H1 (cell line): ENCODE measurements around the gene SPACDR. TPM values are rescaled to one million over a fixed set of nuclear protein-coding genes. Genes with fewer than 3 reads are reported as not detected.
"Not testable (repeated sequence)": the region's sequence is repeated elsewhere in the genome, so short reads cannot be mapped to it uniquely, and the experiment has no call there.

ENCODE experiments used
- CTCF ChIA-PET: fragments of 300-600 bp; sonication (Branson Sonifier 250); formaldehyde crosslinking; loops from one replicate; lab custom pipeline; 2021; ENCODE audit not compliant: partially characterized antibody; lab: Charles Lee
- POLR2A ChIA-PET: fragments of 300-600 bp; sonication (Branson Sonifier 250); formaldehyde crosslinking; loops from one replicate; lab custom pipeline; 2021; ENCODE audit warnings: inconsistent platforms; ENCODE audit not compliant: partially characterized antibody; lab: Charles Lee
- DNase-seq, 2 experiments: peaks; one replicate each; pipeline versions ENCODE4 v3.0.0 to v3.0.0-alpha.2; 2010 to 2022; ENCODE audit warnings: low spot score in 2 of 2, low read depth in 1 of 2, mixed read lengths in 1 of 2
- FAIRE-seq: peaks from 2 replicates; lab custom pipeline; 2011; peaks lifted over from hg19 to GRCh38; lab: Jason Lieb, UNC
- H2AFZ ChIP-seq: 2 replicates; pipeline ENCODE4 v1.8.1; 2012; ENCODE audit warnings: low read length, inconsistent platforms
- H2AK5ac ChIP-seq: 2 replicates; pipeline ENCODE4 v1.6.1; 2013; ENCODE audit warnings: low read depth, low read length
- H2BK120ac ChIP-seq: replicated peaks from 2 replicates; pipeline ENCODE3; 2013; ENCODE audit warnings: low read depth, low read length, inconsistent platforms
- H2BK12ac ChIP-seq: 2 replicates; pipeline ENCODE4 v1.6.1; 2013; ENCODE audit warnings: low read depth, low read length
- H2BK15ac ChIP-seq: 2 replicates; pipeline ENCODE4 v1.6.1; 2013; ENCODE audit warnings: low read length
- H2BK20ac ChIP-seq: 2 replicates; pipeline ENCODE4 v1.6.1; 2013; ENCODE audit warnings: low read length
- H2BK5ac ChIP-seq: 2 replicates; pipeline ENCODE4 v1.6.1; 2013; ENCODE audit warnings: low read depth, low read length
- H3K14ac ChIP-seq: 2 replicates; pipeline ENCODE4 v1.6.1; 2013; ENCODE audit warnings: inconsistent platforms; ENCODE audit not compliant: insufficient read length
- H3K18ac ChIP-seq: 2 replicates; pipeline ENCODE4 v1.6.1; 2013; ENCODE audit warnings: low read length; ENCODE audit errors: extremely low read depth
- H3K23ac ChIP-seq: 2 replicates; pipeline ENCODE4 v1.6.1; 2013; ENCODE audit warnings: inconsistent platforms; ENCODE audit not compliant: insufficient read length
- H3K23me2 ChIP-seq: 2 replicates; pipeline ENCODE4 v1.6.1; 2013; ENCODE audit warnings: low read depth, low read length
- H3K27ac ChIP-seq: 2 replicates; pipeline ENCODE4 v1.6.1; 2011; ENCODE audit warnings: low read depth, low read length, inconsistent platforms
- H3K27me3 ChIP-seq, 4 experiments: replicated peaks in 1 of 4; 1 replicate in 1 of 4; 2 replicates in 3 of 4; pipeline versions ENCODE4 v1.6.1 to v1.8.1; 2011 to 2013; ENCODE audit warnings: low read length in 3 of 4, mild to moderate bottlenecking in 3 of 4, inconsistent platforms in 2 of 4, mixed read lengths in 2 of 4, moderate library complexity in 1 of 4; ENCODE audit not compliant: control insufficient read depth in 3 of 4, insufficient read depth in 3 of 4; ENCODE audit errors: extremely low read depth in 1 of 4
- H3K36me3 ChIP-seq, 4 experiments: 2 replicates each; pipeline versions ENCODE4 v1.6.1 to v1.8.1; 2011 to 2013; ENCODE audit warnings: mild to moderate bottlenecking in 4 of 4, low read length in 3 of 4, moderate library complexity in 2 of 4, control low read depth in 1 of 4, inconsistent platforms in 1 of 4; ENCODE audit not compliant: insufficient read depth in 4 of 4, control insufficient read depth in 2 of 4
- H3K4ac ChIP-seq: replicated peaks from 2 replicates; pipeline ENCODE3; 2013; ENCODE audit warnings: low read length, low read depth, mixed read lengths, inconsistent platforms; ENCODE audit not compliant: insufficient read length
- H3K4me1 ChIP-seq, 4 experiments: replicated peaks in 1 of 4; 1 replicate in 1 of 4; 2 replicates in 3 of 4; pipeline versions ENCODE4 v1.6.1 to v1.8.1; 2011 to 2013; ENCODE audit warnings: low read length in 3 of 4, inconsistent platforms in 2 of 4, mixed read lengths in 1 of 4; ENCODE audit not compliant: insufficient read depth in 4 of 4, control insufficient read depth in 3 of 4
- H3K4me2 ChIP-seq, 2 experiments: 2 replicates each; pipeline versions ENCODE4 v1.6.1 to v1.8.1; 2011 to 2013; ENCODE audit warnings: low read depth in 2 of 2, low read length in 2 of 2, control low read depth in 1 of 2, inconsistent platforms in 1 of 2, mild to moderate bottlenecking in 1 of 2; ENCODE audit not compliant: insufficient read depth in 1 of 2
- H3K4me3 ChIP-seq, 4 experiments: fragments of 200-600, 300-600 bp in 1 of 4; sonication (generic), shearing (Covaris generic), sonication (Bioruptor Twin) in 1 of 4; 2 replicates each; pipeline versions ENCODE4 v1.5.1 to v1.8.1; 2011 to 2016; ENCODE audit warnings: low read length in 4 of 4, low read depth in 3 of 4, control low read depth in 2 of 4, inconsistent platforms in 2 of 4, mild to moderate bottlenecking in 2 of 4, mixed read lengths in 1 of 4, moderate library complexity in 1 of 4; ENCODE audit not compliant: insufficient read depth in 2 of 4; ENCODE audit errors: extremely low read depth in 1 of 4
- H3K56ac ChIP-seq: replicated peaks from 2 replicates; pipeline ENCODE3; 2013; ENCODE audit warnings: low read depth, mild to moderate bottlenecking, mixed read lengths, low read length, inconsistent platforms; ENCODE audit not compliant: insufficient read length
- H3K79me1 ChIP-seq: 2 replicates; pipeline ENCODE4 v1.6.1; 2013; ENCODE audit warnings: low read depth, low read length, control low read depth
- H3K79me2 ChIP-seq, 2 experiments: 2 replicates each; pipeline versions ENCODE4 v1.6.1 to v1.8.1; 2012 to 2013; ENCODE audit warnings: low read length in 2 of 2, mild to moderate bottlenecking in 2 of 2, inconsistent platforms in 1 of 2; ENCODE audit not compliant: insufficient read depth in 2 of 2, control insufficient read depth in 1 of 2
- H3K9ac ChIP-seq, 4 experiments: replicated peaks in 1 of 4; 1 replicate in 1 of 4; 2 replicates in 3 of 4; pipeline versions ENCODE4 v1.6.1 to v1.8.1; 2011 to 2013; ENCODE audit warnings: low read depth in 3 of 4, low read length in 3 of 4, control low read depth in 2 of 4, mild to moderate bottlenecking in 2 of 4, moderate library complexity in 2 of 4, inconsistent platforms in 1 of 4; ENCODE audit errors: extremely low read depth in 1 of 4
- H3K9me3 ChIP-seq, 2 experiments: 2 replicates each; pipeline versions ENCODE4 v1.6.1 to v1.8.1; 2012 to 2013; ENCODE audit warnings: mild to moderate bottlenecking in 2 of 2, moderate library complexity in 2 of 2, control low read depth in 1 of 2, inconsistent platforms in 1 of 2, low read depth in 1 of 2, low read length in 1 of 2, mixed read lengths in 1 of 2; ENCODE audit not compliant: insufficient read depth in 2 of 2
- H4K20me1 ChIP-seq, 2 experiments: replicated peaks in 1 of 2; 2 replicates each; pipeline versions ENCODE3 to v1.8.1; 2011 to 2013; ENCODE audit warnings: inconsistent platforms in 2 of 2, low read length in 2 of 2, mild to moderate bottlenecking in 1 of 2; ENCODE audit not compliant: insufficient read depth in 2 of 2, control insufficient read depth in 1 of 2
- H4K5ac ChIP-seq: 2 replicates; pipeline ENCODE4 v1.6.1; 2013; ENCODE audit warnings: low read length, low read depth, mixed read lengths, inconsistent platforms; ENCODE audit not compliant: insufficient read length
- H4K8ac ChIP-seq: 2 replicates; pipeline ENCODE4 v1.8.0; 2013; ENCODE audit warnings: mild to moderate bottlenecking, moderate library complexity, low read length, inconsistent platforms; ENCODE audit not compliant: insufficient read depth; ENCODE audit errors: extremely low read depth
- H4K91ac ChIP-seq: replicated peaks from 2 replicates; pipeline ENCODE3; 2013; ENCODE audit warnings: low read length, mixed read lengths, inconsistent platforms; ENCODE audit not compliant: insufficient read length
- WGBS, 2 experiments: shearing (Covaris generic) in 1 of 2; methylation state at CpG; one replicate each; pipeline versions ENCODE4 v1.1.6 to v1.1.7; 2013 to 2015; ENCODE audit warnings: low lambda C conversion rate in 2 of 2, mixed read lengths in 2 of 2, inconsistent platforms in 1 of 2, low coverage in 1 of 2, missing lambda C conversion rate in 1 of 2; ENCODE audit not compliant: insufficient replicate concordance in 2 of 2, insufficient coverage in 1 of 2, insufficient read length in 1 of 2; ENCODE audit errors: extremely low coverage in 1 of 2, missing lambda C conversion rate in 1 of 2; 5-methylcytosine and 5-hydroxymethylcytosine counted together
- polyA plus RNA-seq, 7 experiments: library from polyadenylated mRNA; depleted of rRNA in 3 of 7; stranded (reverse) in 5 of 7; unstranded in 2 of 7; fragments of >200 nt in 5 of 7; fragments of 200-250 nt in 2 of 7; gene quantifications; 1 replicate in 5 of 7; 2 replicates in 1 of 7; 4 replicates in 1 of 7; pipeline versions ENCODE4 v1.2.1 to v1.2.3, GENCODE V29; 2011 to 2013; ENCODE audit warnings: missing spikeins in 2 of 7, mixed read lengths in 2 of 7
- total RNA-seq: library from RNA; stranded (reverse); fragmentation: NEBNext Ultra II Directional; extraction: Animal tissue kit (Norgen Biotek cat#: 25700); gene quantifications from 2 replicates; pipeline ENCODE4 v1.2.1, GENCODE V29; 2021

SPACDR gene
- total and polyA plus RNA-seq, 2 of the 8 experiments (the other 6 are each of a cell fraction or from before 2014, with no cell fraction given), result 0.26 TPM; not detected in 1

GRCh38 chr7:100439244-100439643 lies 24.8 kb downstream of the SPACDR start:
- not testable (repeated sequence) for H3K27ac ChIP-seq, H4K91ac ChIP-seq, H3K27me3 ChIP-seq, H4K8ac ChIP-seq, H2AK5ac ChIP-seq, H3K4ac ChIP-seq, H3K14ac ChIP-seq, H3K23ac ChIP-seq, H3K9ac ChIP-seq, H2AFZ ChIP-seq, H3K4me3 ChIP-seq, H3K36me3 ChIP-seq, H2BK12ac ChIP-seq, H3K9me3 ChIP-seq, DNase-seq, H3K18ac ChIP-seq, H2BK20ac ChIP-seq, H3K56ac ChIP-seq, H3K23me2 ChIP-seq, H2BK120ac ChIP-seq, H2BK5ac ChIP-seq, FAIRE-seq, H4K5ac ChIP-seq, H2BK15ac ChIP-seq, H3K4me1 ChIP-seq, H3K4me2 ChIP-seq, H3K79me1 ChIP-seq, H4K20me1 ChIP-seq
- WGBS, 2 experiments, result 92% methylated on average over 7 of the region's 7 CpGs; no CpG with 5 or more reads in 1 of the 2 experiments
- ChIA-PET CTCF (interaction anchor here (0.7 to 1.8 kb wide), 3 partner anchors 7 to 120 kb away, joined by 3 to 7 read pairs (median 3); no protein-coding TSS in a partner anchor), POLR2A (interaction anchor here (1.0 to 4.7 kb wide), 2 partner anchors 10 to 11 kb away, joined by 3 to 45 read pairs; partner anchors contain the start of genes MEPCE and ZCWPW1)
- H3K79me2 ChIP-seq, result peaks cover 0 to 11% of the 10 kb centered on the region in 2 experiments; a peak in 2 of 4 replicates

- POLR2A ChIA-PET, result interaction anchor here (1.0 to 4.7 kb wide), 2 partner anchors 10 to 12 kb away, joined by 3 to 45 read pairs; partner anchors contain the start of genes MEPCE and ZCWPW1
- not testable (repeated sequence) for H3K79me1 ChIP-seq, H2BK5ac ChIP-seq, H2BK20ac ChIP-seq, H4K91ac ChIP-seq, H2AFZ ChIP-seq, H3K4me3 ChIP-seq, H3K23me2 ChIP-seq, H2BK120ac ChIP-seq, H3K4me2 ChIP-seq, H3K18ac ChIP-seq, H3K14ac ChIP-seq, H3K4ac ChIP-seq, H3K9me3 ChIP-seq, H4K8ac ChIP-seq, H3K4me1 ChIP-seq, H3K9ac ChIP-seq, H3K23ac ChIP-seq, H2BK12ac ChIP-seq, DNase-seq, FAIRE-seq, H2BK15ac ChIP-seq, H3K56ac ChIP-seq, H3K27ac ChIP-seq, H4K20me1 ChIP-seq, H2AK5ac ChIP-seq, H4K5ac ChIP-seq, H3K27me3 ChIP-seq
- Histone ChIP-seq H3K79me2 (peaks cover 0 to 16% of the 10 kb centered on the region in 2 experiments; a peak in 2 of 4 replicates), H3K36me3 (peaks cover 0 to 14% (median 8%) of the 10 kb centered on the region in 4 experiments; a peak in 5 of 8 replicates)
- WGBS, 2 experiments, result 87% methylated on average over 8 of the region's 8 CpGs; no CpG with 5 or more reads in 1 of the 2 experiments
- CTCF ChIA-PET, result interaction anchor here (0.7 to 1.8 kb wide), 3 partner anchors 8 to 120 kb away, joined by 3 to 7 read pairs (median 3); no protein-coding TSS in a partner anchor
Observed at GRCh38 chr7:100438731-100439130, 25.3 kb downstream of the SPACDR start.
